Fibroblast of lung (primary cell): ENCODE results near the gene PFKFB3. TPM values are rescaled to one million over a fixed set of nuclear protein-coding genes. Genes with fewer than 3 reads are reported as not detected.
A peak's percentile ranks its signal among the peaks of the same experiment; 100 is the strongest.

Experiments
- DNase-seq, 2 donors: peaks; one replicate each; pipeline versions ENCODE4 v3.0.0 to v3.0.0-alpha.2; 2010; ENCODE audit warnings: low read depth in 2 of 2
- H2AFZ ChIP-seq: 2 replicates; pipeline ENCODE4 v1.5.1; 2012; ENCODE audit warnings: low read length, control low read depth, inconsistent platforms
- H3K27ac ChIP-seq: 2 replicates; pipeline ENCODE4 v1.5.1; 2011; ENCODE audit warnings: low read length, control low read depth; ENCODE audit not compliant: insufficient read depth
- H3K27me3 ChIP-seq: 2 replicates; pipeline ENCODE4 v1.5.1; 2011; ENCODE audit warnings: mild to moderate bottlenecking, low read length; ENCODE audit not compliant: control insufficient read depth, insufficient read depth
- H3K36me3 ChIP-seq: 2 replicates; pipeline ENCODE4 v1.5.1; 2011; ENCODE audit warnings: low read length; ENCODE audit not compliant: control insufficient read depth, insufficient read depth
- H3K4me1 ChIP-seq: 2 replicates; pipeline ENCODE4 v1.5.1; 2011; ENCODE audit warnings: low read length; ENCODE audit not compliant: control insufficient read depth, insufficient read depth; ENCODE audit errors: extremely low read depth
- H3K4me2 ChIP-seq: 2 replicates; pipeline ENCODE4 v1.5.1; 2011; ENCODE audit warnings: low read length, control low read depth; ENCODE audit not compliant: insufficient read depth; ENCODE audit errors: extremely low read depth
- H3K4me3 ChIP-seq, 4 experiments: fragments of 200-600 bp in 1 of 4; sonication (generic) in 1 of 4; replicated peaks in 1 of 4; 2 replicates each; pipeline ENCODE4 v1.5.1; 2011 to 2016; ENCODE audit warnings: low read length in 4 of 4, low read depth in 3 of 4, mild to moderate bottlenecking in 3 of 4, control low read depth in 2 of 4, inconsistent platforms in 1 of 4, mixed read lengths in 1 of 4; ENCODE audit not compliant: insufficient read depth in 1 of 4; ENCODE audit errors: control extremely low read depth in 1 of 4
- H3K79me2 ChIP-seq: 2 replicates; pipeline ENCODE4 v1.5.1; 2012; ENCODE audit warnings: mild to moderate bottlenecking, low read length, inconsistent platforms; ENCODE audit not compliant: control insufficient read depth, insufficient read depth
- H3K9ac ChIP-seq: 2 replicates; pipeline ENCODE4 v1.5.1; 2011; ENCODE audit warnings: mild to moderate bottlenecking, low read length, control low read depth; ENCODE audit not compliant: insufficient read depth
- H3K9me3 ChIP-seq: 2 replicates; pipeline ENCODE4 v1.5.1; 2012; ENCODE audit warnings: low read depth, low read length; ENCODE audit not compliant: control insufficient read depth, insufficient read depth
- H4K20me1 ChIP-seq: 2 replicates; pipeline ENCODE4 v1.5.1; 2011; ENCODE audit warnings: low read length; ENCODE audit not compliant: control insufficient read depth, insufficient read depth; ENCODE audit errors: extremely low read depth
- EZH2 ChIP-seq: IDR thresholded peaks from 2 replicates; pipeline ENCODE4 v1.5.1; 2012; ENCODE audit warnings: low read length, control low read depth, mild to moderate bottlenecking; ENCODE audit errors: missing control alignments
- polyA plus RNA-seq, 2 donors: library from polyadenylated mRNA; depleted of rRNA in 1 of 2; stranded (reverse) in 1 of 2; unstranded in 1 of 2; fragments of >200 nt; gene quantifications; 2 replicates each; pipeline ENCODE4 v1.2.1, GENCODE V29; 2011 to 2012; ENCODE audit warnings: missing spikeins in 1 of 2
- total RNA-seq: library from RNA; depleted of rRNA; stranded (reverse); fragments of >200 nt; gene quantifications from 2 replicates; pipeline ENCODE4 v1.2.1, GENCODE V29; 2014
- TF ChIP-seq, protein P1 (sequence below), 2 donors: IDR thresholded peaks in 1 of 2; conservative IDR thresholded peaks in 1 of 2; 1 replicate in 1 of 2; 2 replicates in 1 of 2; pipeline ENCODE4 v1.5.1; 2011 to 2012; ENCODE audit warnings: low read length in 2 of 2, control low read depth in 1 of 2, inconsistent platforms in 1 of 2, low read depth in 1 of 2, mild to moderate bottlenecking in 1 of 2

Gene PFKFB3
- total and polyA plus RNA-seq, 2 donors (not counting 1 experiment from before 2014, with no cell fraction given) = 14.2 to 25.8 TPM

DNA sequence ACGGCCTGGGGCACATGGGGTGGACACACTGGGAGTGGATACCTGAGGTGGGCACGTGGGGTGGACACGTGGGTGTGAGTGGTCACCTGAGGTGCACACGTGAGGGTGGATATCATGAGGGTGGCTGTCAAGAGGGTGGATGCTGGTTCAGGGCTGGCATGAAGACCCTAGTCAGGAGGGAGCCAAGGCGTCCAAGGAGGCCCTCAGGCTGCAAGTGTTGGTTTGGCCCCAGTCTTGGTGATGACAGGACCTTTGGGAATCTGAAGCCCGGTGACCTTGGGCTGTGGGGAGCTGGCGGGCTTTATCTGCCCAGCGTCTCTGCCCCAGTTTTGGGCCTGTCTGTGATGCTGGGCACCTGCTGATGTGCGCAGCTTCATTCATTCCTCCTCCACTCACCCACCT is 24.9 kb upstream of the PFKFB3 start:
- H3K79me2 ChIP-seq = peaks cover 27% of the 10 kb centered on the region
- TF ChIP-seq EZH2 = no peak
- TF ChIP-seq, protein P1, sequence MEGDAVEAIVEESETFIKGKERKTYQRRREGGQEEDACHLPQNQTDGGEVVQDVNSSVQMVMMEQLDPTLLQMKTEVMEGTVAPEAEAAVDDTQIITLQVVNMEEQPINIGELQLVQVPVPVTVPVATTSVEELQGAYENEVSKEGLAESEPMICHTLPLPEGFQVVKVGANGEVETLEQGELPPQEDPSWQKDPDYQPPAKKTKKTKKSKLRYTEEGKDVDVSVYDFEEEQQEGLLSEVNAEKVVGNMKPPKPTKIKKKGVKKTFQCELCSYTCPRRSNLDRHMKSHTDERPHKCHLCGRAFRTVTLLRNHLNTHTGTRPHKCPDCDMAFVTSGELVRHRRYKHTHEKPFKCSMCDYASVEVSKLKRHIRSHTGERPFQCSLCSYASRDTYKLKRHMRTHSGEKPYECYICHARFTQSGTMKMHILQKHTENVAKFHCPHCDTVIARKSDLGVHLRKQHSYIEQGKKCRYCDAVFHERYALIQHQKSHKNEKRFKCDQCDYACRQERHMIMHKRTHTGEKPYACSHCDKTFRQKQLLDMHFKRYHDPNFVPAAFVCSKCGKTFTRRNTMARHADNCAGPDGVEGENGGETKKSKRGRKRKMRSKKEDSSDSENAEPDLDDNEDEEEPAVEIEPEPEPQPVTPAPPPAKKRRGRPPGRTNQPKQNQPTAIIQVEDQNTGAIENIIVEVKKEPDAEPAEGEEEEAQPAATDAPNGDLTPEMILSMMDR (conservative IDR thresholded peaks at IDR 0.05 in 1 of 2, IDR thresholded peaks at IDR 0.05 in 1 of 2; ENCODE audit: low read depth in 1 of 2, low read length in 2 of 2) = no peak

DNA sequence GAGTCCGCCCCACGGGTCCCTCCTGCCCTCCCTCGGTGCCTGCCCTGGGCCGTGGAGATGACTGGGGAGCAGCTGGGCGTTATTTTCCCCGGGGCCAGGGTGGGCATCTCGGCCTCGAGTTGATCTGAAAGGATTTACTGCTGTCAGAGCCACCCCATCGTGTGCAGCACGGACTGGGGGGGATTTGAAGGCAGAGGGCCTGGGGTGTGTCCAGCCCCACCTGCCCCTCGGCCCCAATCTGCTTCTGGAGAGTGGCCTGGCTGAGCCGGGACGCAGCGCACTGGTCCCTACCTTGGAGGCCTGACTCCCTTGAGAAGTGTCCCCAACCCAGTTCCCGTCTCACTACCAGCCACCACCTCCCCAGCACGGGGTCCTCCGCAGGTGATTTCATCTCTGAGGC is 24.2 kb upstream of the PFKFB3 start:
- H3K4me1 ChIP-seq = peaks cover 7% of the 10 kb centered on the region
- peaks cover 20% of the 10 kb centered on the region for H3K79me2 ChIP-seq
- no peaks in the 10 kb centered on the region for H3K9me3 ChIP-seq
- H2AFZ ChIP-seq = no peak overlapping the region
- no peaks in the 10 kb centered on the region for H3K27me3 ChIP-seq
- H3K36me3 ChIP-seq = peaks cover 5% of the 10 kb centered on the region
- no peak overlapping the region for H3K27ac ChIP-seq
- TF ChIP-seq EZH2 = no peak
- TF ChIP-seq, protein P1 (conservative IDR thresholded peaks at IDR 0.05 in 1 of 2, IDR thresholded peaks at IDR 0.05 in 1 of 2; ENCODE audit: low read depth in 1 of 2, low read length in 2 of 2) = no peak
- H3K4me2 ChIP-seq = no peak overlapping the region
- no peak for DNase-seq
- no peak overlapping the region for H3K9ac ChIP-seq
- H3K4me3 ChIP-seq = no peak overlapping the region
- H4K20me1 ChIP-seq = no peaks in the 10 kb centered on the region

More for the DNA sequence above, 24.9 kb upstream of the PFKFB3 start:
- DNase-seq = no peak
- H3K36me3 ChIP-seq = peaks cover 5% of the 10 kb centered on the region
- no peak overlapping the region for H3K9ac ChIP-seq
- no peak overlapping the region for H2AFZ ChIP-seq
- H3K27ac ChIP-seq = no peak overlapping the region
- H3K27me3 ChIP-seq = no peaks in the 10 kb centered on the region
- H4K20me1 ChIP-seq = no peaks in the 10 kb centered on the region
- no peak overlapping the region for H3K4me3 ChIP-seq
- H3K9me3 ChIP-seq = no peaks in the 10 kb centered on the region
- H3K4me2 ChIP-seq = no peak overlapping the region
- peaks cover 7% of the 10 kb centered on the region for H3K4me1 ChIP-seq

DNA sequence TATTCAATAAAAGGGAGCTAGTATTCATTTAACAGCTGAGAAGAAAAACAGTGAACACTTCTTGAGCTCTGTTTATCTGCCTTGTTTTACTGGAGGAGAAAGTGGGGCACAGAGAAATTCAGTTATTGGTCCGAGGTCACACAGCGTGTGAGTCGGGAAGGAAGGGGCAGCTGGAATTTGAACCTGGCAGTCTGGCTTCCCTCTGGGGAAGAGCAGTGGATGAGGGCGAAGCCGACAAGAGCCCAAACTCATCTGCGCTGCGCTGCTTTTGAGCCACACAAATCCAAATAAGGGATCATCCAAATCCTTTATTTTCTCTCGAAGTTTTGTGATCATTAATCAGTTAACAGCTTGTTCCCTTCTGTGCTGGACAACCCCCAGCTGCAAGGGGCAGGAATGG is 23.7 kb upstream of the PFKFB3 start:
- H3K9ac ChIP-seq = no peak overlapping the region
- no peaks in the 10 kb centered on the region for H3K27me3 ChIP-seq
- peaks cover 16% of the 10 kb centered on the region for H3K79me2 ChIP-seq
- TF ChIP-seq, protein P1 (conservative IDR thresholded peaks at IDR 0.05 in 1 of 2, IDR thresholded peaks at IDR 0.05 in 1 of 2; ENCODE audit: low read depth in 1 of 2, low read length in 2 of 2) = no peak
- no peak for TF ChIP-seq EZH2
- H3K4me3 ChIP-seq = no peak overlapping the region
- no peak overlapping the region for H3K4me2 ChIP-seq
- H3K27ac ChIP-seq = no peak overlapping the region
- H2AFZ ChIP-seq = no peak overlapping the region
- peaks cover 7% of the 10 kb centered on the region for H3K4me1 ChIP-seq
- H3K9me3 ChIP-seq = no peaks in the 10 kb centered on the region
- DNase-seq = peak in 1 of 2 donors; percentile 51
- no peaks in the 10 kb centered on the region for H4K20me1 ChIP-seq
- peaks cover 5% of the 10 kb centered on the region for H3K36me3 ChIP-seq
